ENCODE results near the gene SP8.

GRCh38 chr7:20831956-20832355 lies 45.3 kb upstream of the SP8 start:
- TF ChIP-seq, protein P1, sequence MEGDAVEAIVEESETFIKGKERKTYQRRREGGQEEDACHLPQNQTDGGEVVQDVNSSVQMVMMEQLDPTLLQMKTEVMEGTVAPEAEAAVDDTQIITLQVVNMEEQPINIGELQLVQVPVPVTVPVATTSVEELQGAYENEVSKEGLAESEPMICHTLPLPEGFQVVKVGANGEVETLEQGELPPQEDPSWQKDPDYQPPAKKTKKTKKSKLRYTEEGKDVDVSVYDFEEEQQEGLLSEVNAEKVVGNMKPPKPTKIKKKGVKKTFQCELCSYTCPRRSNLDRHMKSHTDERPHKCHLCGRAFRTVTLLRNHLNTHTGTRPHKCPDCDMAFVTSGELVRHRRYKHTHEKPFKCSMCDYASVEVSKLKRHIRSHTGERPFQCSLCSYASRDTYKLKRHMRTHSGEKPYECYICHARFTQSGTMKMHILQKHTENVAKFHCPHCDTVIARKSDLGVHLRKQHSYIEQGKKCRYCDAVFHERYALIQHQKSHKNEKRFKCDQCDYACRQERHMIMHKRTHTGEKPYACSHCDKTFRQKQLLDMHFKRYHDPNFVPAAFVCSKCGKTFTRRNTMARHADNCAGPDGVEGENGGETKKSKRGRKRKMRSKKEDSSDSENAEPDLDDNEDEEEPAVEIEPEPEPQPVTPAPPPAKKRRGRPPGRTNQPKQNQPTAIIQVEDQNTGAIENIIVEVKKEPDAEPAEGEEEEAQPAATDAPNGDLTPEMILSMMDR (conservative IDR thresholded peaks at IDR 0.05 in 1 of 2, IDR thresholded peaks at IDR 0.05 in 1 of 2; ENCODE audit: extremely low read depth in 1 of 2, insufficient read depth in 1 of 2, low read depth in 1 of 2, low read length in 2 of 2), result no peak
- no peak for TF ChIP-seq EZH2 (IDR thresholded peaks at IDR 0.05; ENCODE audit: borderline replicate concordance, low read length)

Data from mammary epithelial cell (primary cell).